Endothelial cell of umbilical vein (primary cell): Measurements from ENCODE around the gene ITGA2B. TPM values are rescaled to one million over a fixed set of nuclear protein-coding genes. Genes with fewer than 3 reads are reported as not detected.

Experiments
- BruUV-seq: library from RNA; stranded (reverse); fragments of 400-500 nt; replicated peaks from 2 replicates; lab custom pipeline; 2021; lab: Mats Ljungman, UMichigan
- CTCF ChIA-PET: fragments of 300-600, 350-600 bp; sonication (Branson Sonifier 250); formaldehyde crosslinking; loops from one replicate; lab custom pipeline; 2021; ENCODE audit warnings: antibody characterized with exemption, inconsistent platforms; lab: Charles Lee
- POLR2A ChIA-PET: fragments of 300-600, 350-600 bp; sonication (Branson Sonifier 250); formaldehyde crosslinking; loops from one replicate; lab custom pipeline; 2021; ENCODE audit warnings: antibody characterized with exemption, inconsistent platforms; lab: Charles Lee
- DNase-seq: peaks from one replicate; pipeline ENCODE4 v3.0.0-alpha.2; 2011; ENCODE audit warnings: low read depth, low spot score
- FAIRE-seq: peaks from 2 replicates; lab custom pipeline; 2011; peaks lifted over from hg19 to GRCh38; lab: Jason Lieb, UNC
- H2AFZ ChIP-seq: 2 replicates; pipeline ENCODE4 v1.6.0; 2012; ENCODE audit warnings: low read depth, low read length, control low read depth, inconsistent platforms
- H3K27ac ChIP-seq: 2 replicates; pipeline ENCODE4 v1.5.1; 2011; ENCODE audit warnings: low read depth, mild to moderate bottlenecking, control low read depth, low read length, moderate library complexity; ENCODE audit not compliant: insufficient read depth
- H3K27me3 ChIP-seq, 2 experiments: 2 replicates each; pipeline versions ENCODE4 v1.6.0 to v1.6.1; 2011; ENCODE audit warnings: low read length in 2 of 2, mixed read lengths in 1 of 2; ENCODE audit not compliant: control insufficient read depth in 2 of 2, insufficient read depth in 2 of 2
- H3K36me3 ChIP-seq, 2 experiments: 2 replicates in 1 of 2; 3 replicates in 1 of 2; pipeline ENCODE4 v1.5.1; 2011; ENCODE audit warnings: low read length in 2 of 2, mild to moderate bottlenecking in 1 of 2, moderate library complexity in 1 of 2; ENCODE audit not compliant: control insufficient read depth in 2 of 2, insufficient read depth in 2 of 2; ENCODE audit errors: extremely low read depth in 1 of 2
- H3K4me1 ChIP-seq: 3 replicates; pipeline ENCODE4 v1.5.1; 2011; ENCODE audit warnings: mild to moderate bottlenecking, low read length; ENCODE audit not compliant: control insufficient read depth, insufficient read depth; ENCODE audit errors: extremely low read depth
- H3K4me2 ChIP-seq: 2 replicates; pipeline ENCODE4 v1.6.1; 2011; ENCODE audit warnings: low read length, control low read depth, mixed read lengths; ENCODE audit not compliant: insufficient read depth
- H3K4me3 ChIP-seq, 3 experiments: fragments of 200-600 bp in 1 of 3; sonication (generic), shearing (Covaris generic) in 1 of 3; replicated peaks in 1 of 3; 2 replicates each; pipeline ENCODE4 v1.5.1; 2011 to 2016; ENCODE audit warnings: control low read depth in 3 of 3, low read length in 3 of 3, mild to moderate bottlenecking in 2 of 3, inconsistent platforms in 1 of 3, low read depth in 1 of 3, moderate library complexity in 1 of 3; ENCODE audit not compliant: insufficient read depth in 1 of 3
- H3K79me2 ChIP-seq: 2 replicates; pipeline ENCODE4 v1.6.0; 2012; ENCODE audit warnings: low read length, inconsistent platforms; ENCODE audit not compliant: control insufficient read depth, insufficient read depth
- H3K9ac ChIP-seq: replicated peaks from 2 replicates; pipeline ENCODE3; 2011; ENCODE audit warnings: low read length, control low read depth; ENCODE audit not compliant: insufficient read depth; ENCODE audit errors: extremely low read depth
- H3K9me1 ChIP-seq: replicated peaks from 3 replicates; pipeline ENCODE4 v1.6.0; 2011; ENCODE audit warnings: mild to moderate bottlenecking, low read length; ENCODE audit not compliant: control insufficient read depth, insufficient read depth; ENCODE audit errors: extremely low read depth
- H3K9me3 ChIP-seq: replicated peaks from 2 replicates; pipeline ENCODE4 v1.5.1; 2012; ENCODE audit warnings: low read length, inconsistent platforms; ENCODE audit not compliant: control insufficient read depth, insufficient read depth
- H4K20me1 ChIP-seq: replicated peaks from 2 replicates; pipeline ENCODE3; 2011; ENCODE audit warnings: mild to moderate bottlenecking, low read length; ENCODE audit not compliant: control insufficient read depth, insufficient read depth; ENCODE audit errors: extremely low read depth
- CTCF ChIP-seq, 2 donors: IDR thresholded peaks; 1 replicate in 1 of 2; 2 replicates in 1 of 2; pipeline ENCODE4 v1.5.1; 2011; ENCODE audit warnings: low read length in 2 of 2, mild to moderate bottlenecking in 2 of 2, moderate library complexity in 2 of 2, control low read depth in 1 of 2, inconsistent platforms in 1 of 2, low read depth in 1 of 2; ENCODE audit not compliant: insufficient read depth in 1 of 2; ENCODE audit errors: extremely low read depth in 1 of 2
- GATA2 ChIP-seq: IDR thresholded peaks from 2 replicates; pipeline ENCODE4 v1.7.0; 2011; ENCODE audit warnings: low read depth, mild to moderate bottlenecking, moderate library complexity, mixed read lengths, low read length; ENCODE audit not compliant: insufficient read length, insufficient read depth
- dilution Hi-C: fragments of 300-500 bp; cut with MboI; formaldehyde crosslinking; loops from one replicate; pipeline ENCODE4 v1.15.0; 2019; ENCODE audit warnings: low sequenced_read_pairs; ENCODE audit not compliant: extremely low pct_ligation_motif_present
- intact Hi-C: fragments of 100-400 bp; cut with micrococcal nuclease; formaldehyde crosslinking; loops from one replicate; pipeline ENCODE4 v1.10.0; 2022
- polyA plus RNA-seq, 4 experiments: library from polyadenylated mRNA; depleted of rRNA in 3 of 4; stranded (reverse) in 3 of 4; unstranded in 1 of 4; fragments of >200 nt; gene quantifications; 2 replicates each; pipeline versions ENCODE4 v1.2.1 to v1.2.3, GENCODE V29; 2011 to 2012; ENCODE audit warnings: missing spikeins in 1 of 4
- total RNA-seq: library from RNA; stranded (reverse); gene quantifications from 2 replicates; pipeline ENCODE4 v1.2.3, GENCODE V29; 2021

Gene ITGA2B
- total and polyA plus RNA-seq, 2 donors (not counting 3 experiments of a cell fraction or from before 2014, with no cell fraction given), result 0.26 to 0.82 TPM

- Histone ChIP-seq H2AFZ (no peak overlapping the region), H4K20me1 (no peaks in the 10 kb centered on the region), H3K9me3 (no peaks in the 10 kb centered on the region), H3K27ac (no peak overlapping the region), H3K79me2 (no peaks in the 10 kb centered on the region), H3K4me2 (no peak overlapping the region), H3K9ac (no peak overlapping the region), H3K4me3 (no peak overlapping the region), H3K27me3 (no peaks in the 10 kb centered on the region), H3K36me3 (peaks cover 6 to 31% of the 10 kb centered on the region in 2 experiments), H3K9me1 (no peaks in the 10 kb centered on the region), H3K4me1 (no peaks in the 10 kb centered on the region)
- intact Hi-C loops, result no loop called here
- BruUV-seq, result no TSS peak
- DNase-seq, result no peak
- dilution Hi-C loops, result no loop called here
- no peak for FAIRE-seq
- POLR2A ChIA-PET, result no interaction called here
- CTCF ChIA-PET, result interaction anchor here (0.6 to 3.1 kb wide), 4 partner anchors 8 to 168 kb away, joined by 3 to 12 read pairs (median 4); partner anchors contain the start of genes FAM171A2 and GRN
- peak in 1 of 2 donors; percentile 9 for TF ChIP-seq CTCF (IDR thresholded peaks at IDR 0.05; ENCODE audit: extremely low read depth in 1 of 2, insufficient read depth in 1 of 2, low read depth in 1 of 2, low read length in 2 of 2)
- no peak for TF ChIP-seq GATA2
Observed at GRCh38 chr17:44354582-44355561, 34.6 kb downstream of the ITGA2B start.
